HPDE6-E6E7 (cell line): ENCODE results near the gene TMEM92.
"Not testable (repeated sequence)": the region's sequence is repeated elsewhere in the genome, so short reads cannot be mapped to it uniquely, and the experiment has no call there.

Experiments used
- DNase-seq: peaks from one replicate; pipeline ENCODE4 v3.0.0; 2011; ENCODE audit warnings: missing footprints; ENCODE audit errors: extremely low spot score

Gene TMEM92

GRCh38 chr17:50262001-50262794 is 12.1 kb upstream of the TMEM92 start:
- no peak for DNase-seq

DNA sequence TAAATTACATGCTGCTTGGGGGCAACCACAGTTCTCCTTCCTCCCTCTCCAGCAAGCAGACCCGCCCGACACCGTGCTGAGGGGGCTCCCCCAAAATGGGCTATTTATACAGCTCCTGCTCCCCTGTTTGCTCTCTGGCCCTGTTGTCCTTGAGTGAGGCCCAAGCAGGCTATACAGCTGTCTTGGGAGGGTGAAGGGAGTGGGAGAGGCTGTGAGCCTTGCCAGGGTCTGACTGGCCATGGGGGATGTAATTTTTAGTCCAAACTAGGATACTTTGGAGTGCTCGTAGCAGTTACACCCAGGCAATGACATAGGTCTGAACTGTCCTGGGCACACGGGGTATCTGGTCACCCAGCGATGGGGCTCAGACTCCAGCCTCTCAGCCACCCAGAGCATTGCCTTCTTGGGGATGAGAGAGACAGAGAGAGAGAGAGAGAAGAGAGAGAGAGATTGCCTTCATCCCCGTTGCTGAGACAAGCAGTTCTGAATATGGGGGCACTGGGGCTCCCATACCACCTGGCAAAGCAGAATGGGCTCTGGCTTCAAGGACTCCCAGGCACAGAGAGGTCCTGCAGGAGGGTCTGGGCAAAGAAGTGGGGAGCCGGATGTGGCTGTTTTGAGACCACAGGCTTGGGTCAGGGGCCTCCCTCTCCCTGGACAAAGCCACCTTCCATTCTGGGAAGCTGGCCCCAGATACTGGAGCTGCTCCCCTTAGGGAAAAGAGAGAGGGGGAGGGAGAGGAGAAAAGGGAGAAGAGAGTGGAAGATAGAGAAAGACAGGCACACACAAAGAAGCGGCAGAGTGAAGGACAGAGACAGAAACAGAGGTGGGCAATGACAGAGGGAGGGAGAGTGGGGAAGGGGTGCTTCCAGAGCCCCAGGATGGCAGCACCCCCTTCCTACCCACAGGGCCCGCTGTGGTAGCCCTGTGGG is 10.7 kb upstream of the TMEM92 start:
- no peak for DNase-seq

DNA sequence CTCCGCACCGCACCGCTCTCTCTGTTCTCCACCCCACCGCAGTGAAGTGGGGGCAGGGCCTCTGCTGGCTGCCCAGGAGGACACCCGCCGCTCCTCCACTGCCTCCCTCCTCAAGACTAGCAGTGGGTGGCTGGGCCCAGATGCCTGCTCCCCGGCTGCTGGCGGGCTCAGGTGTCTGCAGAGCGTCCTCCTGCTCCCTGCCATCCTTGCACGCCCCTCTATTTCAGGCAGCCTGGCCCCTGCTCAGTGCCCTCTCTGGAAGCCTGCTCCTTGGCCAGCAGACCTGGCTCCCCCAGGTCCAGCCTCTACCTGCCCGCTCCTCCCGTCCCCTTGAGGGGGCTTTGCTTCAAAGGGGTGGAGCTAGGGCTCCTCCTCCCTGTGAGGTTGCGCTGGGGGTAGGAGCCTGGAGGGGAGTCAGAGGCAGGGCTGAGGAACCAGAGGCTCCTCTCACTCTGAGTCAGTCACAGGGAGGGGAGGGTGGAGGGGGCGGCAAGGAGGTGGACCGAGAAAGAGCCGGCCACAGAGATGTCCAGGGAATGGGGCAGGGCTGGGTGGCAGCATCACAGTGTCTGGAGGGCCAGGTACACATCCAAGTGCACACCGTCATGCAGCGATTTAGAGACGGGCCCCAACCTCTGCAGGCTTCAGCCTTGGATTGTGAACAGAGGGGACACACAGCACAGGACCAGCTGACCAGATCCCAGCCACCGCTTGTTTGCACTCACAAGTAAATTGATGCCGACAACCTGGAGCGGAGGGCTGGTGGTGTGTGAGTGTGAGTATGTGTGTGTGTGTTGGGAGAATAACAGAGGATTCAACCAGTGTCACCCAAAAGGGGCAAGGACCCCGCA is 9.8 kb upstream of the TMEM92 start:
- no peak for DNase-seq

DNA sequence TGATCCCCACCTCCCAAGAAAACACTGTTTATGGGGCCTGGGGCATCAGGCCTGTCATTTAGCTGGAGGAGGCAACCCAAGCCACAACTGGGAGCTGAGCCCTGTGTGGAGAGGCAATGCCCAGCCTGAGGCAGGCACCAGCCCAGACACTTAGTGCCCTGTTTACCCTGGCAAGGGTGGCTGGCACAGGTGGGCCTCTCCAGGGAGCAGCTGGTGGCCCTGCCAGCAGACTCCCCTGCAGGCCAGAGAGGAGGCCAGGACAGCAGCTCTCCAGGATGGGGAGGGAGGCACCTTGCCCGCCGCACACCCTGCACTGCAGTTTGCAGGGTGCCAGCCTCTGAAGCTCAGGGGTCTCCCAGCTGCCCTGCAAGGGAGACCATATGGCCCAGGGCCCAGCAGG is 9.1 kb upstream of the TMEM92 start:
- DNase-seq = no peak

DNA sequence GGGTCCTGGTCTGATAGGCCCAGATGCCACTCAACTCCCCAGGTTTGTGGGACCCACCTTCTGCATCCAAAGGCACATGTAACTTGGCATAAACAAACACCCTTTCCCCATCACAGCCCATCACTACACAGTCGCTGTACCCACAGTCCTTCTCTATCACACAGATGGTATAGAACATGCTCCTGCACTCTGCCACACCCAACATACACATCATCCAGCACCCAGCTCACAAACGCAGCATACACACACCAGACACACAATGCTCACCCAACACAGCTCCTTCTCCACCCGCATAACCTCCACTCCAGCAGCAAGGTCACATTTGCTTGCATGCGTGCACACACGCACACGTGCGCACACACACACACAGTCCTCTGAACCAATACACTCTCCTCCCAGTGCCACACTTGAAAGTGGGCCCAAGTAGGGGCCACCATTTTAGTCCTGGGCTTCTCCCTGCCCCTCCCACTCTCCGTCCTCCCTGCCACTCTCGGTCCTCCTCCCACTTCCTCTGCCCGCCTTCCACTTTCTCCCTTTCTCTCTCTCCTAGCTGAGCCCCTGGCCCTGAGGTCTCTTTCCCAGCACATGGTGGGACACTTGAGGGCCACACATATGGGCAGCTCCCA is 8.5 kb upstream of the TMEM92 start:
- DNase-seq = no peak

DNA sequence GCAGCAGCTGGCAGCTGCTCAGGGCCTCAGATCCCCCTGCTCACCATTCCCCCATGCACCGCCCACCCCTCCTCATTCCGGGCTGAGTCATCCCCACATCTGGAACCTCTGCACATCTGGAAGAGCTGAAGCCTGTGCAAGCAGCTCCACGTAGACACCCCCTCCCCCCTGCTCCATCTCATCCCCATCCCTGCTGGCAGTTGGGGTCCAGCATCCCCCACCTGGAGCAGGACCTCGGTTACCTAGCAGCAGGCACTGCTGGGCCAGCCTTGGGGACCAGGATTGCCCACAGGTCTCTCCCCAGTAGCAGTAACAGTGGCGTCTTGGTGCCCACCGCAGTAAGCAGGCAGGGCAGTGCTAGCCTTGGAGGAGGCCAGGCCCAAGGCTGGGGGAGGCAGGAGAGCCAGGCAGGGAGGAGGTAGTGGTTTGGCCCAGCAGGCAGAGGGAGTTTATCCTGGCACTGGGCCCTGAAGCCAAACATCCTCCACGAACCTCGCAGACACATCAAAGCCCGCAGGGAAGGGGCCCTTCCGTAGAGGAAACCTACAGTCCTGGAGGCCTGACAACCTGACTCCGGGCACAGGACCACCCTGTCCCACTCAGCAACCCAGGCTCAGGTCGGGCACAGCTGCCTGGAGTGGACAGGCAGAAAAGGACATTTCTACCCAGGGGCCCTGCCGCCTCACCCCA is 7.7 kb upstream of the TMEM92 start:
- DNase-seq = no peak

GRCh38 chr17:50267074-50267841 is 7.0 kb upstream of the TMEM92 start:
- no peak for DNase-seq

DNA sequence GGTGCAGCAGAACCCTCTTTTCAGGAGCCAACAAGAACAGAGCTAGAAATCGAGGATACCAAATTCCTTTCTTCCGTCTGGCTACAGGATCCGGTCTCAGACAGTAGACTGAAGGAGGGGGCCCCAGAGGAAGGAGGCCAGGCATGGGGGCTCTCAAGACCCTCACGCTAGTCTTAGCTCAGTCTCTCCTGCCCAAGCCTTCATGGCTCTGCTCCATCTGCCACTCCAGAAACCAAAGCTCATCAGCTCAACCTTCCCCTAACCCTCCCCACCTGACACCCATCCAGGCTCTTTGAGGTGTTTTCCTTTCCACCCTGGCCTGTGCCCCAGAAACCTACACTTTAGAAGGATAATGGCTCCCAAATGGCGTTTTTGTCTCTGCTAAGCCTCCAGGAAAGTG is 6.2 kb upstream of the TMEM92 start:
- no peak for DNase-seq

DNA sequence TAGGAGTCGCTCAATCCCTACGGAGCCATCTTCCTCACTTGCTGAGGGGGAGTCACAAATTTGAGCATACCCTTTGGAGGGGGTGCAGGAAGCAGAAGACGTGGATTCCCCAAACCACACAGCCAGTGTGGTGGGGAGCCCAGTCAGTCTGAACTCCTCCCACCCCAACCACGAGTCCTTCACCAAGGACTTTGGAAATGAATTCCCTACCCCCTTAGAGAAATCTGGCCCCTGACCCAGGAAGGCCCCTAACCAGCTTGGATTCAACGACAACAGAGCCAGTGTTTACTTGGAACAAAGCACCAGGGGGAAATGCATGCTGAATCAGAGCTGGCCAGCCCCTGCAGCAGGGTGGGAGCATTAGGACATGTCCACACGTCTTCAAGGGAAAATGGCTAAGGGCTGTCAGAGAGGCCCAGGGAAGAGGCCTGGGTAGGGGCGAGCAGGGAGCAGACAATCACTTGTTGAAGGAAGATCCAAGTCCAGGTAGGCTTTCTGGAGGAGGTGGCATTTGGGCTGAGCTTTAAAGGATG is 5.5 kb upstream of the TMEM92 start:
- no peak for DNase-seq

DNA sequence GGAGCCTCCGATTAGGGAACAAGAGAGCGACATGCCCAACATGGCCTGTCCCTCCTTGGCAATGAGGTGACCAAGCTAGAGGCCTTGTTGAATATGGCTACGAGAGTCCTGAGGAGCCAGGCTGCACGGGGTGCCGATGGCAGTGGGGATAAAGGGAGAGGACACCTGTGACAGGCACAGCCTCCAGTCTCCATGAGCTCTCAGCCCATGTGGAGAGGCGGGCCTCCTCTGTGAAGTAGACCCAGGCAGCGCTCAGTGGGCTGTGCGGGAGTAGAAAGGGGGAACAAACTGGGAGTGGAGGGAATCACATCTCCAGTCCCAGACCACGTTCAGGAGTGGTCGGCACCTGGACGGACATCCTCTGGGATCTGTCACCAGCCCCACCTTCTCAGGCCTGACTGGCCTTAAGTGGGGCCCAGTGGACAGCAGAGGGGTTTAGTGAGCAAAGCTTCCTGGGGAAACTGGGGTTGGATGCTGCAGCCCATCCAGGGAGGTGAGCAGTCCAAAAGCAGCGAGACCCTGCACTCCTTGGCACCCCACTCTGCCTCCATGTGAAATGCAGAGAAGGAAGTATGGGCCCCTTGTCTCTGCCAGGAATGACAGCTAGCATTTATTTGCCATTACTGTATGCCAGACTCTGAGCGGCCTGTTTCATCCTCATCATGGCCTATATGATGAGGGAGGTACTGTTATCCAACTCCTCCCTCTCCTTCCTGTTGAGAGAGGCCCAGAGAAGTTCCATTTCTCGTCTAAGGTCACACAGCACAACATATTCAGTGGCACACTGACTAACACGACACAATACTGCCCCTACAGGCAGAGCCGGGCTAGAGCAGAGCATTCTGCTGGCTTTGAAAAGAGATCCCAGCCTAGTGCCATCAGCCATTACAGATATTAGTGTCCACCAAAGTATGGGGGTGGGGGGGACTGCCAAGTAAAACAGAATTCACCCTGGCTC is 4.5 kb upstream of the TMEM92 start:
- no peak for DNase-seq

GRCh38 chr17:50270435-50271362 is 3.6 kb upstream of the TMEM92 start:
- DNase-seq = no peak

DNA sequence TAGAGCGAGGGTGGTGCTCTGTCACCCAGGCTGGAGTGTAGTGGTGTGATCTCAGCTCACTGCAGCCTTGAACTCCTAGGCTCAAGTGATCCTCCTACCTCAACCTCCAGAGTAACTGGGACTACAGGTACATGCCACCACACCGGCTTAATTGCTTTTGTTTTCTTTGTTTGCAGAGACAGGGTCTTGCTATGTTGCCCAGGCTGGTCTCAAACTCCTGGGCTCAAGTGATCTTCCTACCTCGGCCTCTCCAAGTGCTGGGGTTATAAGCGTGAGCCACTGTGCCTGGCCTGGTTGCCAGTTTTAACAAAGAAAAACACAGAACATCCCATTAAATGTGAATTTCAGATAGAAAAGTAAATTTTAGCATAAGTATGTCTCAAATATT is 2.9 kb upstream of the TMEM92 start:
- not testable (repeated sequence) for DNase-seq

GRCh38 chr17:50272246-50272645 is 2.0 kb upstream of the TMEM92 start:
- DNase-seq = no peak

GRCh38 chr17:50272711-50273653 is 1.3 kb upstream of the TMEM92 start:
- no peak for DNase-seq

DNA sequence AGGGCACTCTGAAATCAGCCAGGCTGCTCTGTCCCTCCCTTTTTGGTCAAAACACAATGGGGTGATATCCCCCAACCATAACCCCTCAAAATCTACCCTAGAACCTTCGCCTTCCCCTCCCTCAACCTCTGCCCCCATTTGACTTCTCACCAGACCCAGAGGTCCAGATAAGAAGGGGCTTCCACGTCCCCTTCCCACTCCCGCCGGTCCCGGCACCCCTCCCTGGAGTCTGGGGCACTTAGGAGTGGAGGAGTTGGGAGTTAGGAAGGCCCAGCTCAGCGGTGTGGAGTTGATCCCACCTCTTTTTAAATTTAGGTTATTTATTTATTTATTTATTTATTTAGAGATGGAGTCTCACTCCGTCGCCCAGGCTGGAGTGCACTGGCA is 619 bp upstream of the TMEM92 start:
- no peak for DNase-seq

- DNase-seq = no peak
Measured at GRCh38 chr17:50274897-50275221, 593 bp downstream of the TMEM92 start.

DNA sequence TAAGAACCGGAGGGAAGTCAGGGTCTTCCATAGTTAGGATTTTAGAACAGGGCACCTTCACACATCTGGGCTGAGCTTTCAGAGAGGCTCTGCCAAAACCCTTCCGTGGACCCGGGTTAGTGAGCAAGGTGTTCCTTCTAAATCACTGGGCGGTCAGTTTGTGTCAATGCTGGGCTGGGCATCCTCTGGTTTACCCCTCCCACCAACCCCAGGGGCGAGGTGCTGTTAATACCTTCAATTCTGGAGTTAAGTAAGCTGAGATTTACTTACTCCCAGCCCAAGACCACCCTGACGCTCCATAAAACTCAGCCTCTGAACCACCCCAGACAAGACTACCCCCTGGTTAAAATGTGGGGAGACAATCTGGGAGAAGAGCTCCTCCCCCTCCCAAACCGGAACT is 1.0 kb downstream of the TMEM92 start:
- no peak for DNase-seq
